HG03045 (cell line): ENCODE data around the gene CDH11.

ENCODE experiments used
- ATAC-seq: cut with Tn5 transposase; IDR thresholded peaks from one replicate; pipeline ENCODE4 v1.9.1; 2021; ENCODE audit warnings: mild to moderate bottlenecking, moderate library complexity; ENCODE audit not compliant: unreplicated experiment

CDH11 gene

DNA sequence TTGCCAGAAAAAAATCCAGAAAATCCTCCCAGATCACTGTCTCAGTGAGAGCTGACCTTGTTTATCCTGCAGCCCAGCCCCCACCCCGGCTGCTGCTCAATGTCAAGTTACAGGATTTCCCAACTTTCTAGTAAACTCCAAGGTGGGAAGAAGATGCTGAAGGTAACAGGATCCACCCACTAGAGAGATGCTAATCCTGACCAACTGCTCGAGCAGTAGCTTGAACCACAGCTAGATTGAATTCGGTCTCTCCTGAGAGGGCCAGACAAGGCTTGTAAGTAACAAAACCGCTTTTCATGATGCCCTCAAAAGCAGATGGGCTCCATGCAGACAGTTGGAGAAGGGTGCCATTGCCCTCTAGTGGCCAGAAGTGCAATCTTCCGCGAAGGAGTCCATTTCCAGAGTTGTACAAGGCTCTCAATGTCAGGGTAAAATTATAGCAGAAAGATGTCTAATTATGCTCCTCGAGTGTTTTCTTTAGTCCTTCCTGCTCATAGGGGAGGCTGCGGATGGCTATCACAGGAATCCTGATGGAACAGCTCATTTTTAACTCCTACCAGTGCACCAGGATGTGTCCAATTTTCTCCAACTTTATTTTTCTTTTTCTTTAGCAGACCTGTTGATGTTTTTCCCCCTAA is 3.9 kb downstream of the CDH11 start:
- peak; percentile 72 for ATAC-seq

DNA sequence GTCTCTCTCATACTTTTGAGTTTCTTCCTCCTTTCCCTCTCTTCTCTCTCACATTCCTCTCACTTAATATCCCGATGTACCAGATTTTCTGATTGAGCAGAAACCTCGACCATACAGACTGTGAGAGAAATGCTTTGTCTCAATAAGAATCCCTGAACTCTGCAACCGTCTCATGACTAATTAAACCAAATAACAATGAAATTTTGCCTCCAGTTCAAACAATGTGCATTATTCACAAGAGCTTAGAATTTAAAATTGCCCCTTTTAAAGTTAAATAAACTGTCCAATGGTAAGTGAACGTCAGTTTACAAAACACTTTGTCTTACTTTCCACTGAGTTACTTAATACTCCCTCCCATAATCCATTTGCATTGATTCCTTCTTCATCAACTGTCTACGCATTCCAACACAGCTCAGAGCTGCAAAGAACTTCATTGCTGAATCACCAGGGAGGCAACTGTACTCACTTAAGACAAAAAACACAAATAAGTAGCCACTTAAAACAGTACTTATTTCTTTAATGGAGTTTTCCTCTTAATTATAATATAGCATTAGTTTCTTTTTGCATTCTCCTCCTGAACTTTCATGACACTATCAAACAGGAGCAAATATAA is 4.9 kb downstream of the CDH11 start:
- ATAC-seq = no peak

DNA sequence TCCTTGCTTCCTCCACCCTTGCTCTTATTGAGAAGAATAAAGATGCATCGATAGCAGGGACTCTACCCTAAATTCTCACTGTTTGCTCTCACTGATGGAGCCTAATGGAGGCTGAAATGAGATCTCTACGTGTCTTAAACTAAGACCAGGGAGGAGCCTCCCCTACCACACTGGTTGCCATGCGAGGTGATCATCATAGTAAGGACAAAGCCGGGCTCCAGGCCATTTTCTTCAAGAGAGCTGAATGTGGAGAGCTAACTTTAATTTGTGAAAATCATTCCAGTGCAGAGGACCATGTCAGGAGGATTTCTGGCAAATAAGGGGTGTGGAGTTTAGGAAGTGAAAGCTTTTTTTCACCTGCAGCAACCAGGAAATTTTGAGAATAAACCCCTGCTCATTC is 5.6 kb downstream of the CDH11 start:
- ATAC-seq = no peak

DNA sequence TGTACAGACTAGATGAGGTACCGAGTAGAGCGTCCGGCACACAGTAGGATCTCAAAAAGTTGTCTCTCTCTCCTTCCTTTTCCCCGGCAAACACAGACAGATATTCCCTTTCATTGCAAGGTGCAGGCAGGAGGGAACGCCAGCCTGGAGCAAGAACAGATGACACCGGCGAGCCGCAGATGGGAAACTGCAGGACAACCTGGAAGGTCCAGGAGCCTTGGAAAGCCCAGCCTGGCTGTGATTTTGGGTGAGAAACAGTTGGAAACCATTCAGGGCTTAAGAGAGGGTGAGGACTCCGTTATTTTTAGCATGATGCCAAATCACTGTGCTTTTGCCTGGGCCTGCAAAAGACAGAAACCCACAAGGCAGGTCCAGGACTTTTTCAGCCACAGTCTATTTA is 7.3 kb downstream of the CDH11 start:
- ATAC-seq = no peak

DNA sequence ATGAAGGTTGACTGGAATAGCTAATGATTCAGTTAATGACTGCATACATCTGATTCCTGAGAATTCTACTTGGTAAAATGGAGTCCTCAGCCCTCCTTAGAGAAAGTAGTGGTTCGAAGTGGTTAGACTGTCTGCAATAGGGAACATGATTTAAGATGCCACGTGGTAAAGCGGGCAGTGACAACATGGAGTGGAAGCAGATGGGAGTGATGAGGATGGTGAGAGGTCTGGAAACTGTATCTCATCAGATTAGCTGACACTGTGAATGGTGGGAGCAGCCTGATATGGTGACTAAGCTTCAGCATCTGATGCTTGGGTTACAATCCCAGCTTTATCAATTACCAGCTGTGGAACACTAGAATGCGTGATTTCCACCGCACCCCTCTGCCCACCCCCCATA is 8.4 kb downstream of the CDH11 start:
- no peak for ATAC-seq

DNA sequence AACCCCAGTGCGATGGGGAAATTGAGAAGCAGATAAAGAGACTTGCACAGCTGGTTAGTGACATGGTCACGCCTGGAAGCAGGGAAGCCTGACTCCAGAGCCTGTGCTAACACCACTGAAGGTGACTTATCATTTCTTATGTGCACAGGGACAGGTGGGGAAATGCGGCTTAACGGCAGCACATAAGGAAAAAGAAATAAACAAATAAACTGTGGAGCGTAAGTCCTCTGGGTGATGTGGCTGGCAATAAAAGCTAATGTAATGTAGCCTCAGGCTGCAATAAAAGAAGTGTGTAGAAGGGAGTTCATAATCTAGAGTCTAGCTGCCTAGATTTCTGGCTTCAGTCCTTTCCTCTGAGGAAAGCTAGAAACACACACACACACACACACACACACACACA is 10.6 kb downstream of the CDH11 start:
- ATAC-seq = no peak

DNA sequence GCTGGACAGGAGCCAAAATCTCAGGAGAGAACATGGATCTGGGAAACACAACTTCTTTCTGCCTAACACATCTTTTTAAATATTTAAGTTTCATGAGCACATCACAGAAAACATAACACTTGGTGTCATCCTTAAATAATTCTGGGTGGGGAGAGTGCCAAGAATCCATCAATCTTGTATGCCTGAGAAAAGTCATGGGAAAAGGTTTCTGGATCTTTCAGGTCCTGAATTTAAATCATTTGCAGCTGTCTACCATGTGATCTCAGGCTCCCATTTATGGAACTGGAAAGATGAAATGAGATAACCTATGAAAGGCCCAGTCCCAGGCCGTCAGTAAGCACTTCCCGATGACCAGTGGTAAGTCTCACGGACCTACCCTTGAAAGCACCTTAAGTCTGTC is 15.1 kb downstream of the CDH11 start:
- no peak for ATAC-seq

DNA sequence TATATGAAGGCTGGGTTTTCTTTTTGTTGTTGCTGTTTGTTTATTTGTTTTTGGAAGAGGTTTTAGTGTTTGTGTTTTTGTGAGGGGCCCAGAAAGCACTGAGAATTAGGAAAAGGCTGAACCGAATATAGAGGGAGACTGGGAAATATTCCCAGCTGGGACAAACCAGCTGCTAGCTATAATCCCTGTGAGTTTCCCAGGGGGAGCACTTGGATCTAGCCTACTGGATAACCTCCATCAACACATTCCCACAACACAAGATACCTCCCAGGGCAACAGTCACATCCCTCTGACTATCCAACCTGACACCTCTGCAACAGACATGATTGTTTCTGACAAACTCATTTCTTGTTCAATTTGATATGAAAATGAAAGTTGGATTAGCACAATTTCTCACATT is 16.7 kb downstream of the CDH11 start:
- ATAC-seq = no peak

DNA sequence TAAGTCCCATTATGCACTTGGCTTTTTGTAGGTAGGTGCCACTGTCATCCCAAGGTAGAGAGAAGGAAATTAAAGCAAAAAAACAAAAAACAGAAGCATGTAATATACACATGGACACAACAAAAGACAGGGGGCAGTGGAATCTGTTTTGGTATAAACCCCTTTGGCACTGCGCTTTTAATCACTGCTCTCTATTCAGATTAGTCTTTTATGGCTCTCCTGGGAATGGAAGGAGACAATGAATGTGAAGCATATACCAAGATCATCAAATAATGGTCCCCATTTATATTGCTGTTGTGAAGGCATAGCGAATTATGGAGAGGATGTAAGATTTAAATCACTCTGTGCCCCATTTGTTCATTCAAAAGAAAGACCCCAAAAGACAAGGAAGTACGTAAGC is 17.4 kb downstream of the CDH11 start:
- ATAC-seq = no peak

DNA sequence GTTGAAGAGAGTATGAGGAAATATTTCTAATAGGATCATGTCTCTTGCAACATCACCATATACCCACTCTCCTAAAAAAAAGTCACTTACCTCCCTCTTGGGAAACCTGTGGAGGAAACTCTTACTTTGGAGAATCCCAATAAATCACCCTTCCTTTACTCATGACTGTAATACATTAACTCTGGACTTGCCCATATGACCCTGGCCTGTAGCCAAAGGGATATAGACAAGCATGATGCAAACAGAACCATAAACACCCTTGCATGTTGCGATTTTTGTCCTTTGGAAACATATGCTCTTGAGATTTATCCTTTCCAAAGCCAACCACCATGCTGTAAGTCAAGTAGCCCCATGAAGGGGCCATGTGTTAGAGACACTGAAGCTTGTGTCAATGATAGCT is 19.5 kb downstream of the CDH11 start:
- no peak for ATAC-seq

DNA sequence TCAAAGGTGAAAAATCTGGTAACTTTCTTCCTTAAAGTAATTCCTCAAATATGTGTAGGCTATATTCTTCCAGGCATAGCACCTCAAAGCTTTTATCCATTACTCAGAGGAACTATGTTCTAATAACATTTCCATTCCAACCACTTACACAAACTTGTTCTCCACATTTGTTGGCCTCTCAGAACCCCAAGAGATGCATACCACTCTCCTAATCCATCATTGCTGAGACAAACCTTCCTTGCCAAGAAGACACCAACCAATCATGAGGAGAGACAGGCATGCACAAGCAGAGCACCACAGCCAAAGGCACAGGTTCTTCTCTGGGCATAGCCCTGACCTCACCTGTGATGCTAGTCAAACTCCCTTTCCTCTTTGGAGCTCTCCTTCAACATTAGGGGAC is 20.9 kb downstream of the CDH11 start:
- no peak for ATAC-seq

DNA sequence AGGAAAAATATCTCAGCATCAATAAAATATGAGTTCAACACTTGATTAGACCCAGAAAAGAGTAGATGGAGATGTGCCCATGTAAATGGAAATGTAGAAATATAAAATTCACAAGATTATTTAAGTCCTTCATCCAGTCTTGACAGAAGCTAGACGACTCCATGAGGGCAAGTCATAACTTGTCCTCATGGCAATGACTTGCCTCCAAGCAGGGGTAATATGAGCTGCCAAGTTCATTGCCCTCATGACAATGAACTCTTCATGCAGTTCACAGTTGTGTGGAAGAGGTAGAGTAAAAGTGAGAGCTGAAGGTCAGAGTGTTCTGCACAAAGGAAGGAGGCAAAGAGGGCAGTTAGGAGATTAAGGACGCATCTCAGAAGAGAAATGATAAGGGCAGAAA is 22.3 kb downstream of the CDH11 start:
- no peak for ATAC-seq

DNA sequence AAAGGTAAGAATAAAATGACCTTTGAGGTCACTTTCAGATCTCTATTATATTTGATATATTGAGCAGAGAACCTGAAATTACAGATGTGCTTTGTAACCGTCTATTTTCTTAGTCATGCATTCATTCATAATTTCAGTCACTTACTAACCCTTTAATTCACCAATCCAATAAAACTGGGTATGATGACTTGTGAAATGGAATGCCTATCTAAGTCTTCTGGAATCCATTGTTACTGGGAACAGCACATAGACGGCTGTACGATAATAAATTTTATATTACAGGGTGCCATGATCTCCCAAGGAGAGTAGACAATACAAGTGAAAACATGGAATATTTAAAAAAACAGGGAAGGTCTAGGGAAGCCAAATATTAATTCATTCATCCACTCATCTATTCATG is 22.9 kb downstream of the CDH11 start:
- no peak for ATAC-seq

DNA sequence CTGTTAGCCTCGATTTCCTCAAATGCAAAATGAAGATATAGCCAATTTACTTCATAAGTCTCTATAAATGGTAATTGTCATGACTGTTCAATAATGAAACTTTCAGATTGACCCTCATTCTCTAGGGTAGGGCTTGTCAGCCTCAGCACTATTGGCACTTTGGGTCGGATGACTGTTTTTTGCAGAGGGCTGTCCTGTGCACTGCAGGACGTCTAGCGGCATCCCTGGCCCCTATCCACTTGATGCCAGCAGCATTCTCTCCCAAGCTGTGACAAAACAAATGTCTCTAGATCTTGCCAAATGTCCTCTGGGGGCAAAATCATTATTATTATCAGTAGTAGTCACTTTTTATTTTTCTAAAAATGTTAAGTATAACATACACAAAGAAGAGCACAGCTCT is 24.6 kb downstream of the CDH11 start:
- no peak for ATAC-seq

DNA sequence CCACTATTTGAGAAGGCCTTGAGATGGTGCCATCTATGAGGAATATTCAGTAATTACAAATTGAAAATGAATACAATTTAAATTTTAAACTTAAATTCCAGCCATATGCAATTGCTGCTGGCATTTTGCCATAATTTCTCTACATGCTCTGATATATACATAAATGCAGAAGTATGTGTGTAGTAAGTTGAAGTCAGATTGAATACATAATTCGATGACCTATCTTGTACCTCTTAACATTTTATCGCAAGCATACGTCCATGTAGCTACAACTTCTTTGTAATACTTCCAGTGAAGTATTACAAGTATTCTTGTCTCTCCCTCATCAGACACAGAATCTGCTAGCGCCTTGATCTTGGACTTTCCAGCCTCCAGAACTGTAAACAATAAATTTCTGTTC is 26.0 kb downstream of the CDH11 start:
- ATAC-seq = no peak

DNA sequence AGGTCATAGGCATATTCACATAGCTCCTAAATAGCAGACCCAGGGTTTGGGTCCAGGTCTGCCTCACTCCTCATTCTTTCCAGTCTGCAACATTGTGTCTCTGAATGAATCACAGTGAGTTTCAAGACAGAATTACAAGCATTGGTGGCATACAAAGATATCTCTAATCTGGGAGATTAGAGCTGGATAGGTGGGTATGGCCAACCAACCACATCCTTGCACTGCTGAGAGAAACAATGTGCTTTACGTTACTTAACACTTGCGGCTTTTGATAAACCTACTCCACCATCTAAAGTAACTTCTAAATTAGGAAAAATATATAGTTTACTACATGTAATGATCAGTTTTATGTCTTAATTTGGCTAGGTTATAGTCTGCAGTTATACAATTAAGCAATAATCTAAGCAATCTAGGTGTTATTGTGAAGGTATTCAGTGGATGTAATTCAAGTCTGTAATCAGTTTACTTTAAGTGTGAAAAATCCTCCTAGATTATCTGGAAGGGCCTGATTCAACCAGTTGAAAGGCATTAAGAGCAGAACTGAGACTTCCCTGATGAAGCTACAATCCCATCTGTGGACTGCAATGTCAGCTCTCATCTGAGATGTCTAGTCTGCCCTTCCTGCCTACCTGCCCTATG is 26.7 kb downstream of the CDH11 start:
- no peak for ATAC-seq

DNA sequence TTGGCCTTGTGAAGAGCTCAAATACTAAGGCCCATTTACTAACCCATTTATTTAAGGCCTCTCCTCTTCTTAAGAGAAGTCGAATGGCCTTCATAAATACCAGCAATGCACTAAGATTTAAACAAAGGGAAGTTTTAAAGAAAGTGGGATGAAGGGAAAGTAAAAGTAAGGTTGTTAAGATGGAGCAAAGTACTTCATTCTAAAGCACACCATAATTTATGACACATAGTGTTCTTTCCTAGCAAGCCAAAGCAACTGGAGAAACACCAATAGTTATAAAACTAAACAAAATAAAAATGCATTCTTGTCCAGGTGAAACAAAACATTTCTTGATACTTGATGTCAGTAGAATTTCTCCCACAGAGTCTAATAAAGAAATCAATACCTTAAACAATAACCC is 27.9 kb downstream of the CDH11 start:
- no peak for ATAC-seq

DNA sequence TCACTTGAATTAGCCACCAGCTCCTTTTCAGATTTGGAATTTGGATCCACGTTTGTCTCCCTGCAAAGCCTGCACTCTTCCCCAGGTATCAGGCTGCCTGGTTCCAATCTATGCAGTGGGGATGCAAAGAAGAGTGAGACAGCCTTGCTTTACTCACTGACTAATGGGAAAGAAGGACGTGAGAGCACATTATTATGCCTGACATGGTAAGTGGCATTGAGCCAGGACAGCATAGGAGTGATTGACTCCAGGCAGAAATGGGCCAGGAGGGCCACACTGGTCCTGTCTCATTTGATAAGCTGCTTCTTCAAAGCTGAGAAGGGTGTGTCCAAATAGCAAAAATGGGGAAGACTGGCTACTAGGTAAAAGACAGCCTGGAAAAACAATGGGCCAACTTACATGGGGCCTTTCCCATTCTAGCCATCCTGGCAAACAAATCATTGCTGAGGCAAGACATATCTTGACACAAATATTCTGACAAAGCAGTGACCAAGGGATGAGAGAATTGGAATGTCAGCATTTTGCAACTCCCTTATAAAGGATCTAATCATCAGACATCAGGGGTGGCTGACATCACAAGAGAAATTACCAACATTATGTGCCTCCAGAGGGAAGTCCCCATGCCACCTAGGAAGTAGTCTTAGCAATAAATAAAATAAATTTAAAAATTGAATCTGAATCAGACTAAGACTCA is 38.6 kb downstream of the CDH11 start:
- no peak for ATAC-seq

DNA sequence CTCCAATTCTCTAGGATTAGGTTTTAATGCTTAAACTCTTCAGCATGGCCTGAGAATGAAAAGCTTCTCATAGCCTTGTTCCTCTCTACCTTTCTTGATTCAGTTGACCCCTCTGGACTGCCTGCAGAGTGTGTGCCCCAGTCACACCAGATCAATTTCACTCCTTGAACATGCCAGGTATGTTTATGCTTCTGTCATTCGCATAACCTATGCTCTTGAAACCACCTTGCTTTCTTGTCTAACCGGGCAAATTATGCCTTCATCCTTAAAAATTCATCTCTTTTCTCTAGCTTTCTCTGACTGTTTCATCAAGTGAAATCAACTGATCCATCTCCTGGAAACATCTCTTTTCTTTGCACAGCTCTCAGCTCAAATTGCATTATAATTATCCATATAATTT is 42.3 kb downstream of the CDH11 start:
- no peak for ATAC-seq

DNA sequence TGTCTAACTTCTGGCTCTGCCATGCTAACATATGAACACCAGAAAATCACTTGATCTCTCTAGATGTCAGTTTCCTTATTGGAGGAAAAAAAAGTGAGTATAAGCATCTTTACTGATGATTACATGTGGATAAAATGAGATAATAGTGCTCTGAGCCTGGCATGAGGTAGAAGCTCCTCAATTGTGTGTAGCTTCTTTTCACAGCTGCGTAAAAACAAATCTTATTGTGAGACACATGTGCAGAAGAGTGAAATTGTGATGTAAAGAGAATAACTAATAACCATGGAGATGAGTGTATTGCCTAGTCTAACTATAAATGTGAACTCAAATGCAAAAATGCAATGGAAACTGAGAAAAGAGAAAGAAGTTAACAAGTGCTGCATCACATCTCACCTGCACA is 44.7 kb downstream of the CDH11 start:
- no peak for ATAC-seq

DNA sequence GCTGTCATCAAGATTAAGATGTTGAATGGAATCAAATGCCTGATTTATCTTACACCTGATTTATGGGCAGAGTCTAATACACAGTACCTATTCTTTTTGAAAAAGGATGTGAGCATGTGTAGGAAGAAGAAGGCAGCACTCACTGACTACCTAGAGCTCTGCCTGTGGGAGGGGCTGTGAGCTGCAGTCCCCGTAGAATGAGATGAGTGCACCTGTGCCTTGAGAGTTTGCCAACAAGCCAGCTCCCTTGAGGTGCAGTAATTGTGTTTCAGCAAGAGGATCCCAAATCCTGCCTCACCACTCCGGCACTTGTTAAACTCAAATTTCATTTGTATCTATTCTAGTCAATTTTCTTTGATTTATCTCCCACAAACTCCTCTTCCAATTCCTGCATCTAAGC is 46.0 kb downstream of the CDH11 start:
- no peak for ATAC-seq
